ELF-1 (cell line): ENCODE data around the gene NAV2.
"Not testable (repeated sequence)": the region's sequence is repeated elsewhere in the genome, so short reads cannot be mapped to it uniquely, and the experiment has no call there.

Experiments used
- DNase-seq: peaks from one replicate; pipeline ENCODE4 v3.0.0-alpha.2; 2016; ENCODE audit warnings: low read depth, low spot score

NAV2 gene

GRCh38 chr11:19889531-19889930, 176.9 kb downstream of the NAV2 start:
- no peak for DNase-seq

- no peak for DNase-seq
Observed at GRCh38 chr11:19890308-19890707, 177.7 kb downstream of the NAV2 start.

GRCh38 chr11:19891022-19891421, 178.4 kb downstream of the NAV2 start:
- DNase-seq, result no peak

GRCh38 chr11:19892387-19892786, 179.8 kb downstream of the NAV2 start:
- DNase-seq, result no peak

GRCh38 chr11:19892876-19893275, 180.2 kb downstream of the NAV2 start:
- DNase-seq, result no peak

GRCh38 chr11:19894404-19894803, 181.8 kb downstream of the NAV2 start:
- no peak for DNase-seq

GRCh38 chr11:19895037-19895436, 182.4 kb downstream of the NAV2 start:
- DNase-seq, result not testable (repeated sequence)

GRCh38 chr11:19895776-19896175, 183.1 kb downstream of the NAV2 start:
- DNase-seq, result no peak

GRCh38 chr11:19903620-19904069, 191.0 kb downstream of the NAV2 start:
- peak; percentile 73 for DNase-seq

GRCh38 chr11:19905280-19905853, 192.7 kb downstream of the NAV2 start:
- no peak for DNase-seq

GRCh38 chr11:19906126-19906525, 193.5 kb downstream of the NAV2 start:
- DNase-seq, result no peak

GRCh38 chr11:19907008-19907579, 194.5 kb downstream of the NAV2 start:
- DNase-seq, result no peak

GRCh38 chr11:19907839-19908238, 195.2 kb downstream of the NAV2 start:
- DNase-seq, result no peak

- no peak for DNase-seq
Observed at GRCh38 chr11:19910931-19911330, 198.3 kb downstream of the NAV2 start.

GRCh38 chr11:19912115-19912957, 199.7 kb downstream of the NAV2 start:
- no peak for DNase-seq

- DNase-seq, result no peak
Observed at GRCh38 chr11:19912958-19913892, 200.6 kb downstream of the NAV2 start.

GRCh38 chr11:19913893-19914249, 201.2 kb downstream of the NAV2 start:
- DNase-seq, result no peak

- no peak for DNase-seq
Observed at GRCh38 chr11:19915808-19916207, 203.2 kb downstream of the NAV2 start.

- DNase-seq, result no peak
Observed at GRCh38 chr11:19917069-19917468, 204.4 kb downstream of the NAV2 start.

GRCh38 chr11:19918302-19919049, 205.8 kb downstream of the NAV2 start:
- DNase-seq, result no peak

GRCh38 chr11:19919050-19919561, 206.5 kb downstream of the NAV2 start:
- DNase-seq, result no peak
